HepG2 (cell line): ENCODE results near the gene RNH1. TPM values are rescaled to one million over a fixed set of nuclear protein-coding genes. Genes with fewer than 3 reads are reported as not detected.

Experiments used
- ATAC-seq: fragments of 200-7000 bp; cut with Tn5 transposase; 3 replicates; pipeline ENCODE4 v1.9.1; 2020; ENCODE audit warnings: mild to moderate bottlenecking, moderate library complexity
- BruUV-seq: library from RNA; stranded (reverse); fragments of 400-500 nt; replicated peaks from 2 replicates; lab custom pipeline; 2021; lab: Mats Ljungman, UMichigan
- CTCF ChIA-PET: fragments of 300-600 bp; formaldehyde crosslinking; extraction: SDS; loops from one replicate; lab custom pipeline; 2021; ENCODE audit warnings: low total read pairs, inconsistent platforms, low intra/inter-chr PET ratio; lab: Yijun Ruan, JAX
- POLR2A ChIA-PET: fragments of 350-600 bp; sonication (Branson Sonifier 250); formaldehyde crosslinking; loops from one replicate; lab custom pipeline; 2020; ENCODE audit warnings: antibody characterized with exemption, inconsistent platforms; lab: Yijun Ruan, JAX
- DNase-seq: peaks from one replicate; pipeline ENCODE4 v3.0.0-alpha.2; 2015; ENCODE audit warnings: low spot score
- FAIRE-seq: peaks from 3 replicates; lab custom pipeline; 2011; peaks lifted over from hg19 to GRCh38; lab: Jason Lieb, UNC
- H2AFZ ChIP-seq: one replicate; pipeline ENCODE4 v1.6.1; 2011; ENCODE audit warnings: low read length, inconsistent platforms
- H3K27ac ChIP-seq: fragments of 300-600 bp; 3 replicates; pipeline ENCODE4 v1.8.0; 2011; ENCODE audit warnings: mixed run types, mild to moderate bottlenecking, mixed read lengths, low read length, inconsistent platforms; ENCODE audit not compliant: insufficient read depth; ENCODE audit errors: extremely low read length
- H3K27me3 ChIP-seq, 2 experiments: fragments of 200-600 bp in 1 of 2; 2 replicates in 1 of 2; 3 replicates in 1 of 2; pipeline versions ENCODE4 v1.6.0 to v1.8.0; 2011; ENCODE audit warnings: low read length in 2 of 2, mild to moderate bottlenecking in 2 of 2, moderate library complexity in 2 of 2, inconsistent platforms in 1 of 2; ENCODE audit not compliant: insufficient read depth in 2 of 2, control insufficient read depth in 1 of 2
- H3K36me3 ChIP-seq, 2 experiments: fragments of 200-600 bp in 1 of 2; replicated peaks in 1 of 2; 2 replicates in 1 of 2; 3 replicates in 1 of 2; pipeline versions ENCODE4 v1.5.1 to v1.8.0; 2011; ENCODE audit warnings: low read length in 2 of 2, inconsistent platforms in 1 of 2; ENCODE audit not compliant: insufficient read depth in 2 of 2, control insufficient read depth in 1 of 2
- H3K4me1 ChIP-seq: 2 replicates; pipeline ENCODE4 v1.5.1; 2012; ENCODE audit warnings: low read length, inconsistent platforms; ENCODE audit not compliant: insufficient read depth
- H3K4me2 ChIP-seq: 2 replicates; pipeline ENCODE4 v1.6.0; 2011; ENCODE audit warnings: low read depth, low read length, inconsistent platforms
- H3K4me3 ChIP-seq, 3 experiments: fragments of 200-600 bp in 1 of 3; sonication (generic), shearing (Covaris generic) in 1 of 3; replicated peaks in 1 of 3; 2 replicates each; pipeline ENCODE4 v1.5.1; 2011 to 2016; ENCODE audit warnings: low read length in 3 of 3, inconsistent platforms in 2 of 3, low read depth in 2 of 3, mild to moderate bottlenecking in 2 of 3, control low read depth in 1 of 3, mixed read lengths in 1 of 3; ENCODE audit not compliant: insufficient read depth in 1 of 3
- H3K79me2 ChIP-seq: one replicate; pipeline ENCODE4 v1.6.1; 2011; ENCODE audit warnings: low read length, inconsistent platforms; ENCODE audit not compliant: insufficient read depth
- H3K9ac ChIP-seq: 2 replicates; pipeline ENCODE4 v1.6.0; 2011; ENCODE audit warnings: mild to moderate bottlenecking, low read depth, low read length, inconsistent platforms; ENCODE audit not compliant: insufficient read depth
- H3K9me3 ChIP-seq: 2 replicates; pipeline ENCODE4 v1.5.1; 2012; ENCODE audit warnings: mild to moderate bottlenecking, low read length
- H4K20me1 ChIP-seq: 2 replicates; pipeline ENCODE4 v1.6.0; 2011; ENCODE audit warnings: inconsistent platforms, mild to moderate bottlenecking, low read length, moderate library complexity; ENCODE audit not compliant: insufficient read depth
- AGO1 ChIP-seq: fragments of 200-400 bp; formaldehyde crosslinking; IDR thresholded peaks from 2 replicates; pipeline ENCODE4 v1.6.1; 2017; ENCODE audit warnings: mild to moderate bottlenecking, low read depth, low read length, moderate library complexity; ENCODE audit not compliant: poor library complexity, severe bottlenecking
- AGO2 ChIP-seq: fragments of 200-400 bp; formaldehyde crosslinking; optimal IDR thresholded peaks from 2 replicates; pipeline ENCODE3; 2017; ENCODE audit warnings: mild to moderate bottlenecking, low read depth, low read length, moderate library complexity
- RBFOX2 ChIP-seq: fragments of 200-400 bp; formaldehyde crosslinking; IDR thresholded peaks from 2 replicates; pipeline ENCODE4 v1.6.1; 2017; ENCODE audit warnings: low read depth, mild to moderate bottlenecking, low read length
- ZNF891 ChIP-seq: sonication (generic); formaldehyde crosslinking; IDR thresholded peaks from 2 replicates; pipeline ENCODE4 v1.5.0; 2020; ENCODE audit warnings: mild to moderate bottlenecking, missing genetic modification reagents
- WGBS: methylation state at CpG from one replicate; pipeline ENCODE4 v1.1.6; 2017; ENCODE audit warnings: low lambda C conversion rate; 5-methylcytosine and 5-hydroxymethylcytosine counted together
- in situ Hi-C: cut with HindIII; loops from 2 replicates; pipeline ENCODE4 v1.10.0; 2017; ENCODE audit warnings: low pct_unique_long_range_greater_than_20kb; ENCODE audit not compliant: extremely low pct_ligation_motif_present
- intact Hi-C: fragments of 100-400 bp; cut with micrococcal nuclease; formaldehyde crosslinking; loops from one replicate; pipeline ENCODE4 v1.10.0; 2022; ENCODE audit not compliant: unreplicated experiment
- polyA plus RNA-seq, 8 experiments: library from polyadenylated mRNA; depleted of rRNA in 3 of 8; stranded (reverse) in 7 of 8; unstranded in 1 of 8; fragments of >200 nt; fragmentation: Illumina TruSeq in 4 of 8; extraction: Trizol in 4 of 8; gene quantifications; 2 replicates each; pipeline versions ENCODE4 v1.2.1 to v1.2.3, GENCODE V29; 2011 to 2016; ENCODE audit warnings: low read depth in 4 of 8, missing spikeins in 1 of 8, mixed read lengths in 1 of 8; ENCODE audit not compliant: insufficient read depth in 1 of 8
- total RNA-seq, 5 experiments: library from RNA; depleted of rRNA; stranded (reverse); fragments of >200 nt; fragmentation: Illumina TruSeq; extraction: Trizol; gene quantifications; 2 replicates each; pipeline ENCODE4 v1.2.3, GENCODE V29; 2016; ENCODE audit warnings: low read depth in 1 of 5
- TF ChIP-seq, protein P1 (sequence below): sonication (generic); formaldehyde crosslinking; IDR thresholded peaks from 2 replicates; pipeline ENCODE4 v1.5.1; 2020; ENCODE audit warnings: missing genetic modification reagents, mild to moderate bottlenecking, borderline replicate concordance

RNH1 gene
- total and polyA plus RNA-seq, 2 of the 13 experiments (the other 11 are each of a cell fraction or from before 2014, with no cell fraction given) = 36.0 to 74.1 TPM

DNA sequence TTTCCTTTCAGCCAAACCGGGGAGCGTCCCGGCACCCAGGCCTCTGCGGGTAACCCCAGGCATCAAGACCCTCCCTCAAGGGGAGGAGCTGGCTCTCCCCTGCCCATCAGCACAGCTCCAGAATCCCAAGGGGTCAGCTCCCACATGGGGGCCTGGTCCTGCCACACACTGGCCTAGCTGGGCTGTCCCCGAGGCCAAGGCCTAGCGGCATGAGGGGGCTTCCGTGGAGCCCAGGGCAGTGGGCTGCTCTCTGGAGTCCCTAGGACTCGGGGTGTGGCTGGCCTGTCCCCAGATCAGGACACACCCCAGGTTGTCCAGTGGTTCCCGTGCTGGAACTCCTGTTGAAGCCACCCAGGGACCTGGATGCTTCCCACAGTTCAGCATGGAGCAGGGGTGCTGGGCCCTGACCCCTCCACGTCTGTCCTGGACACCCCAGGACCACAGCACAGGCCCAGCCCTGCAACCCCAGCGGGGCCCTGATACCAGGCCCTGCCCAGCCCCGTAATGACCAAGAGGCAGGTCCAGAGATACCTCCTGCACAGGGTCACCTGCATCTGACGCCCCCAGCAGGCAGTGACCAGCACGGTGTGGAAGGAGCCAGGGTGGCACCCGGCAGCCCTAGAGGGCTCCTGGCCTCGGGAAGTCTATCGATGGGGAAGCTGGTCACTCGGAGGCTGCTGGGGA, 22.8 kb upstream of the RNH1 start:
- H3K4me1 ChIP-seq = peaks cover 19% of the 10 kb centered on the region
- BruUV-seq = no TSS peak
- in situ Hi-C loops (no loop called here), intact Hi-C loops (no loop called here)
- 0 out of 5 replicates have a peak, but pooled peaks cover 0 to 1% of the 10 kb centered on the region in 2 experiments for H3K27me3 ChIP-seq
- no peak overlapping the region for H3K9ac ChIP-seq
- no peaks in the 10 kb centered on the region; the same call in 1 of the 2 replicates for H4K20me1 ChIP-seq
- peaks cover 10 to 19% of the 10 kb centered on the region in 2 experiments; a peak in 4 of 5 replicates for H3K36me3 ChIP-seq
- CTCF ChIA-PET = no interaction called here
- POLR2A ChIA-PET = no interaction called here
- H3K79me2 ChIP-seq = peaks cover 4% of the 10 kb centered on the region
- no peak overlapping the region for H2AFZ ChIP-seq
- no peak overlapping the region for H3K27ac ChIP-seq
- FAIRE-seq (no peak), DNase-seq (no peak), ATAC-seq (no peak)
- TF ChIP-seq AGO2 = peak; percentile 63
- TF ChIP-seq, protein P1, sequence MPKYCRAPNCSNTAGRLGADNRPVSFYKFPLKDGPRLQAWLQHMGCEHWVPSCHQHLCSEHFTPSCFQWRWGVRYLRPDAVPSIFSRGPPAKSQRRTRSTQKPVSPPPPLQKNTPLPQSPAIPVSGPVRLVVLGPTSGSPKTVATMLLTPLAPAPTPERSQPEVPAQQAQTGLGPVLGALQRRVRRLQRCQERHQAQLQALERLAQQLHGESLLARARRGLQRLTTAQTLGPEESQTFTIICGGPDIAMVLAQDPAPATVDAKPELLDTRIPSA (CRISPR knock-in tag) = no peak
- peak; percentile 43; the same call in 1 of the 2 replicates for TF ChIP-seq RBFOX2
- no peak for TF ChIP-seq ZNF891
- peak; percentile 13 for TF ChIP-seq AGO1
- no peak overlapping the region for H3K4me2 ChIP-seq
- WGBS = 89% methylated on average over 6 of the region's 18 CpGs
- no peak overlapping the region for H3K4me3 ChIP-seq
- no peaks in the 10 kb centered on the region for H3K9me3 ChIP-seq
